Stimulated activated CD4-positive, alpha-beta T cell treated with anti-CD3 and anti-CD28 coated beads, Interleukin-4, amount 100 ng/mL, for 4 hours (primary cell): ENCODE measurements around the gene STAMBPL1.
"Not testable (repeated sequence)": the region's sequence is repeated elsewhere in the genome, so short reads cannot be mapped to it uniquely, and the experiment has no call there.

ENCODE experiments used
- DNase-seq, 2 experiments: peaks; one replicate each; pipeline ENCODE4 v3.0.0-alpha.2; 2020

STAMBPL1 gene

DNA sequence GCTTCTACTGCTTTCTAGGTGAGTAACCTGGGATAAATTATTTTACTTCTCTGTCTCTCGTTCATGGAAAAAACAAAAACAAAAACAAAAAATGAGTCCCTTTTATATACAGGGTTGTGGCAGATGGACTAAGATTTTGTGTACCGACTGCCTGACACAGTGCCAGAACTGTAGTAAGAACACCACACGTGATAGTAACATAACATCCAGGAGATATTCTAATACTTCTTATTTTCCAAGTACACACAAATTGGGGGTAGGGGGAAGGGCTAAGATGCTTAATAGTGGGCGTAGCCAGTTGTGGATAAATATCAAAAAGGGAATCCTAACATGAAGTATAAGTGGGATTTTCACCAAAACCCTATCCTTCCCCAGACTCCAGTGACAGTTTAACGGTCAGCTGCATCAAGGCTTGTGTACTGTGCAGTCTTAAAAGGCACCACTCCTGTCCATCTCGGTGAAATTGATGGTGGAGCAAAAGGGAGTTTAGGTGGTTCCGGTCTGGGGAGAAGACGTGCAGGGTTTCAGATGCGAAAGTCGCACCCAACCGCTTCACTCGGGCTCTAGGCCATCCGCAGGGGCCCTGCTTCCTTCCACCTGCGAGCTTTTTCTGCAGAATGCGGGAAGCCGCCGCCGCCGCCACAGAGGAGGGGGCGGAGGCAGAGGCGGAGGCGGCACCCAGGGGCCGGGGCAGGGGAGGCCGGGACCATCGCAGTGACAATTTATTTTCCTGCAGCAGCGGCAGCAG is at the start of gene STAMBPL1:
Gene STAMBPL1 (plus strand): TSS at position 712 of the 748 bp plus-strand sequence. CDS start 21,464 bp downstream, outside the sequence.
- peak; percentile 67 to 75 for DNase-seq

DNA sequence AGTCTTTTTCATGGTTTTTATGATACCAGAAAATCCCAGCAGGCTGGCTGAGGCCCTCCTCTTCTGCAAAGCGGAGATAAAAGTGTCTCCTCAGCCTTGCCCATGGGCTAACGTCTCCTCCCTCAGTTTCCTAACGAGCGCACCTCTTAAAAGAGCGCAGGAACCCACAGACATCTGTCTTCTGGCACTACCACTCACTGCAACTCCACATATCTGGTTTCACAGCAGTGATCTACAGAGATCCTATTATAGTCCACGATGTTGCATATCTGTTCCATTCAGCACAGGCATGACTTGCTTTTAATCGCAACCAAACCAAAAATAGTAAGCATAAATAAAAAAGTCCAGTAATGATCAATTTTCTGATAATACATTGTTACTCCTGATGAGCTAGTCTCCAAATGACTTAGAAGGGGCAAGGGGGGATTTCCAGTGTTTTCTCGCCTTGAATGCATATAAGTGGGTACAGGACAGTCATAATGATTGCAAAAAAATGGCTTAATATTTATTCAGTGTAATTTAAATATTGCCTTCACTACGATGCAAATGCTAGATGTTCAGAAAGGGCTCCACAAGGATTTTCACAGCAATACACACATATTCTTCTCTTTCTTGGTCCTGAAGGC is 49.3 kb upstream of the STAMBPL1 start:
- DNase-seq: no peak

DNA sequence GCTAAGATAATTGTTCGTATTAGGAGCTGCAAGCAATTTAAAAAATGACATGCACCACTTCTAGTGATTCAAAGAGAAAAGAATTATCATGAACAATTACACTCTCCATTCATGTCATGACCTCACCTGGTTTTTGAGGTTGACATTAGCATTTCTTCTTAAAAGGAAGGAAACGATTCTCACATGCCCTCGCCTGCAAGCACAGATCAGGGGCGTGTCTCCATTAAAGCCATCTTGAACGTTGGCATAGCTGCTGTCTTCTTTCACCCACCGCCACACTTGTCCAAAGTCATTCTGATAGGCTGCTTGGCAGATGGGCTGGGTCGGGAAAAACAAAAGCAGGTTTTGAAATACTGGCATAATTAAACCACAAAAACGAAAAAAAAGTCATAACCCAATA is 48.3 kb upstream of the STAMBPL1 start:
- peak in 1 of 2 experiments; percentile 34 for DNase-seq

DNA sequence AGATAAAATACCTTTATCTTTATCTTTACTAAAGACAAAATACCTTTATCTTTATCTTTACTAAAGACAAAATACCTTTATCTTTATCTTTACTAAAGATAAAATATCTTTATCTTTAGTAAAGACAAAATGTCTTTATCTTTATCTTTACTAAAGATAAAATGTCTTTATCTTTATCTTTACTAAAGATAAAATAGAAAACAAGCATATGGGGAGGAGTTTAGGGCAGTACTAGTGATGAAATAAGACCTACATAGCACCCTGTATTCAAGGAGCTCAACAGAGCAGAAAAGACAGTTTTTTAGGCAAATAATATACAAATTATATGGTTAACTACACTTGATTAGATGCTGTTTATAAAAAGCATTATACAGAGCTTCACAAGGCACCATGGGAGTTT is 47.7 kb upstream of the STAMBPL1 start:
- DNase-seq: no peak

DNA sequence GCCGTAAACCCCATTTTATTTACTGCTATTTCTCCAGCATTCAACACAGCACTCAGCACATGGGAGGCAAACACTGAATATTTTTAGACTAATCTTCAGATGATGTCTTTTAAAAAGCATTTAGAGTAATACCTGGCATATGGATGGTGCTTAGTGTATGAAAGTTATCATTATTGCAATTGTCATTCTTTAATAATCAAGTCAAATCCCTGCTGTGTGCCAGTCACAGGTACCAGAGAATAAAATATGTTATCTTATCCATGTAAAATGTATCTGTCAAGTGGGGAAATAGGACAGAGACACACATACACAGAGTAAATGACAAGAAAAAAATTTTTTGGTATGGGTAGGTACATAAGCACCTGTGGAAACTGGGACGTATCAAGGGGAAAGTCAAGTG is 46.9 kb upstream of the STAMBPL1 start:
- DNase-seq: no peak

DNA sequence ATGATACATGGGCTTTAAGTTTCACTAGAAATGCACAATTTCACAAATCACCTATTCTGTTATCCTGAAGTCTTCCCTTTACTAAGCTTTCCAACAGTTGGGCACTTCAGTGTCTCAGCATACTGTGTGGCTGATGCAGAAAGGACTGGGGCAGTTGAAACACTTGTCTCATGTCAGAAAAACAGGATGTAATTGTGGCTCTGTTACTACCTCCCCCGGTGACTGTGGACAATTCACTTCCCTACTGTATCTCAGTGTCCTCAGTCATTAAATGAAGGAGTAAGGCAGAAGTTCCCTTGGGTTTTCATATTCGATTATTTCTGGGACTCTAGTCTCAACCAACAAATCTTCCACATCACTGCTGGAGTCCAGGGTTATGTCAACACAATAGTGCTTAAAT is 46.3 kb upstream of the STAMBPL1 start:
- no peak for DNase-seq

DNA sequence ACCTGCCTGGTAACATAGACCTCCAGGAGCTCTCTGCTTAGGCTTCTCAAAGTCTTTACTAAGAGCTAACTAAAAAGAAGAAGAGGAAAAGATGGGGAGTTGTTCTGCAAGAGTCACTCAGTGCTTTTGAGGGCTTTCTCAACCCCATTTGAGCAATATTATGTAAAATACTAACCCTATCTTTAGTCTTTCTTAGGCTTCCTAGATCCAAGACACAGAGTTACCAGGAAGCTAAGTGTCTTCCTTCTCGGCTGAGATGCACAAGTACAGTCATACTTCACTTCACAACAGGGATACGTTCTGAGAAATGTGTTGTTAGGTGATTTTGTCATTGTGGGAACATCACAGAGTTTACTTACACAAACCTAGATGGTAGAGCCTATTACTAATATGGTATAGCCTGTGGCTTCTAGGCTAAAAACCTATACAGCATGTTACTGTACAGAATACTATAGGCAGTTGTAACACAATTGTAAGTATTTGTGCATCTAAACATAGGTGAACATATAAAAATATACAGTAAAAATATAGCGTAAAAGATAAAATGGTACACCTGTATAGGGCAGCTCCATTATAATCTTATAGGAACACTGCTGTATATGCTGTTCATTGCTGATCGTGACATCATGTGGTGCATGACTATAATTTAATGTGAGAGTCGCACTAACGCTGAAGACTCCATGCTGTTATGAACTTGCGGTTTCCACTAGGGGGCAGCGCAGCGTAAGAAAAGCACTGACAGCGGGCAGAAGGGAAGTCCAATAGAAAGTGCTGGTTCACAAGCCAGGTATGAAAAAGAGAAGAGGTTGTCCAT is 44.7 kb upstream of the STAMBPL1 start:
- peak; percentile 80 to 85 for DNase-seq

DNA sequence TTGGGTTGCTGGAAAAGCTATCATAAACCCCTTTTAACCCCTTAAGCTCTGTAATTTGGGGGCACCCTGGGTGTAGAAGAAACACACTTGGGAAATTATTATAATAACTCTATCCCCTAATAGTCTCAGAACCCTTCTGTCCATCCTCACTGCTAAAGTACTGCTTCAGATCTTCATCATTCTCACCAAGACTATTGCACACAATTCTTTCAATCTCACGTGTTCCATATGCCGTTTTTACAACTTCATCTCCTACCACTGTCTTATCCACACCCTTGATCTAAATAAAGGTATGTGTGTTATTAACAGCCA is 44.2 kb upstream of the STAMBPL1 start:
- no peak for DNase-seq

DNA sequence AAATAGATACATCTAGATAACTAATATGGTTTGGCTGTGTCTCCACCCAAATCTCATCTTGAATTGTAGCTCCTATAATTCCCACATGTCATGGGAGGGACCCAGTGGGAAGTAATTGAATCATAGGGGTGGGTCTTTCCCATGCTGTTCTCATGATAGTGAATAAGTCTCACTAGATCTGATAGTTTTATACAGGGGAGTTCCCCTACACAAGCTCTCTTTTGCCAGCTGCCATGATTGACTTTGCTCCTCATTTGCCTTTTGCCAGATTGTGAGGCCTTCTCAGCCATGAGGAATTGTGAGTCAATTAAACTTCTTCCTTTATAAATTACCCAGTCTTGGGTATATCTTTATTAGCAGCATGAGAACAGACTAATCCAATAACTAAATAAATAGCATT is 42.4 kb upstream of the STAMBPL1 start:
- DNase-seq: not testable (repeated sequence)

DNA sequence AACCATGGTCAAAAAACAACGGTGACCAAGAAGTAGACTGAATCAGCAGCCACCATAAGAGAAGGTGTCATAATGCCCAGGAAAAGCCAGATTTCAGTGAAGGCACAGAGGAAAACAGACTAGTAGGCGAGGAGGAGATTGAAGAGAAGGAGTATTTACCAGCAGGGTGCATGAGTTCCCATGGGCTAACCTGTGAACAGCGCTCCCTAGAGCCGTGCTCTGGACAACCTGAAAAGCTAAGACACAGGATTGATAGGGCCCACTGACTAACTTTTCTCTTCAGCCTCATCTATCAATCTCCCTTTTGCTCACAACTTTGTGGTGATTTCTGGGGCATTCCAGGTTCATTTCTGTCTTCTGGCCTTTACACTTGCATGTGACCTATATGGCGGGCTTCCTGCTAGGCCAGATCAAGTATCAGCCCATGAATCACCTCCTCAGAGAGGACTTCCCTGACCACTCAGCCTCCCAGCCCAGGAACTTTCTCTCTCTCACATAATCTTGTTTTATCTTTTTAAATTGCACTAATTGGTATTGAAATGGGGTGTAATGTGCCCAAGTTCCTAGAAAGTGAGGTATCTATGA is 41.2 kb upstream of the STAMBPL1 start:
- no peak for DNase-seq

DNA sequence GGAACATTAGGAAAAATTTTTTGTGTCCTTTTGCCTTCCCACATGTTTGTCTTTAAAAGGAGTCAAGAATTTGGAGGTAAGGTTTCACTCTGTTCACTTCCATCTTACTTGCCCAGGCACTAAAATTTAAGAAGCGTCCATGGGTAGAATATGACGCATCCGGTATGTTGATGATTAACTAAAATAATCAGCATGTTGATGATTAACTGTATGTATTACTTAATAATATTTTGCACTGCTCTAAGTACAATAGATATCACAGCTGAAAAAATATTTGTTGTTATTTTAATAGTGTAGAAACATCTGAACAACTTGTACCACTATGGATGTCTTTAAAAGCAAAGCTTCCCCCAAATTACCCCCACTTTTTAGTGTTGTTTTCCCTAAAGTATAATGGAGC is 39.9 kb upstream of the STAMBPL1 start:
- no peak for DNase-seq

DNA sequence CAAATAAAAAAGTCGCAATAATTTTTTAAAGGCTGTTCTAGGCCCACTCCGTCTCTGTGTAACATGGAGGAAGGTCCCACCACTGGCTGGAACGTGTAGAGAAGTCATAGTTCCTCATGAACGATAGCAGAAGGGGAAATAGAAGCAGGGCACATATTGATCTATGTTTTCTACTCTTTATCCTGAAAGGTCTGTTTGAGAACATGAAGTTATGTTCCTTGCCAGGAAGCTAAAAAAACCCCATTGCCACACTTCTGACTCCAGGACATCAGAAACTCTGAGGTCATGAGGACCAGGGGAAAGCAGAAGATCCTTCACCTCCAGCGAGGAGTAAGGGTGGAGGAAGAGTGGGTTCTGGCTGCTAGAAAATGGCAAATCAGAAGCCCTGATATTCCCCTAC is 39.2 kb upstream of the STAMBPL1 start:
- DNase-seq: no peak

DNA sequence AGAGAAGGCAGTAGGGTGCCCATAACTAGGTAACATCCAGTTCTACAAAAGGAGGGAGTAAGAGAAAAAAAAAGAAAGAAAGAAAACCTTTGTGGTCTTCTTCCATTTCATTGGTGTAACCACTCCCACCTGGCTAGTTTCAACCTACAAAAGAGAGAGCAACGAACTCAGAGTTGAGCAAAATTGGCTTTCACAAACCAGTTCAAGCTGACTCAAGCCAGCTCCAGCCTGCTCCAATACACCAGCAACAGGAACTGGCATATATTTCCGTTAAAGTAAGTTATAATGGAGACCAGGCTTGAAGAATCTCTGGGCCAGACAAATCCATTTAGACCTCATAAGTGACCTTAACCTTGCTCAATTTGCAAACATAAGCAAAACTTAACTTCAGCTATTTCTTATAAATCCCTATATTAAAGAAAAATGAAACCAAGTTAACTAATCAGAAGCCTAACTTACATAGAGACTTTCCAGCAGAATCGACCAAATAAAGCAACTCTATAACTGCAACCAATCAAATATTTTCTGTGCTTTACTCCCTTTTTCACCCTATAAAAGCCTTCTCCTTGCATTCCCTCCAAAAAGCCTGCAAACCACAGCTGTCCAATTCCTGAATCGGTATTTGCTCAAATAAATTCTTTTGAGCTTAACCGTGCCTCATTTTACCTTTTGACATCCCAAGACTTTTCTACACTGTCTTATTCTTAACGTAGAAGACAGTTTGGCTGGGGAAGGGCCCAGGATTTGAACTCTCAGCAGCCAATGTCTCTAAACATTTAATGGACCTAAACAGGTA is 38.5 kb upstream of the STAMBPL1 start:
- no peak for DNase-seq

DNA sequence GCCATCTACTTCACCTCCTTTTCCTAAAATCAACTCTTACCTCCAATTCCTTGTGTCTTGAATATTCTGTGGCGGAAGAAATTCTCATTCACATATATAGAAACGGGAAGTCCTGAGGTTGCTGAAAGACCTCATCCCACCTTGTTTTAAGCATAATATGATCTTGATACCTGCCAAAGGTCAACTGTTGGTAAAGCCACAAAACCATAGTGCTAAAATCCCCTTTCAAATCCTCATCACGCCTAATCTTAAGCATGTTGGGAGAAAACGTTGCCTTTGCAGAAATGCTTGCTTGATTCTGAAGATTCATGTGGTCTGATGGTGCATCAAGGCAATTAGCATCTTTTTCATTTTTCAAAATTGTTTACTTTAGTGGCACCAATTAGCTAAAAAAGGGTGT is 36.9 kb upstream of the STAMBPL1 start:
- no peak for DNase-seq

DNA sequence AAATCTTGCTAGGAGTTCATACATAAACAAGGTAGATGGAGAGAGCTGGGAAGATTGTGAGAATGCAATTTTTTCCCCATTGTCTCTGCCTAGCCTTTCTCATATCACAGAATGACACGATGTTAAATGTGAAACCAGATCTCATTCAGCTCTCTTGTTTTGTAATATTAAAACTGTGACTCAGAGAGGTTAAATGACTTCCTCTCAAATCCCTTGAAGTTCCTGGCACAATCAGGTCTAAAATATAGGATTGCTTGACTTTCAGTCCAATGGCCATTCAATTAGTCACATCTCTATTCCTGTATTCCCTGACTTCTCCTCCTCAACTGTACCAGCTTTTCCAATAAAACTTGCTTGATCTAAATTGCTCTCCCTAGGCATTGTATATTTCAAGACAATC is 31.5 kb upstream of the STAMBPL1 start:
- no peak for DNase-seq

DNA sequence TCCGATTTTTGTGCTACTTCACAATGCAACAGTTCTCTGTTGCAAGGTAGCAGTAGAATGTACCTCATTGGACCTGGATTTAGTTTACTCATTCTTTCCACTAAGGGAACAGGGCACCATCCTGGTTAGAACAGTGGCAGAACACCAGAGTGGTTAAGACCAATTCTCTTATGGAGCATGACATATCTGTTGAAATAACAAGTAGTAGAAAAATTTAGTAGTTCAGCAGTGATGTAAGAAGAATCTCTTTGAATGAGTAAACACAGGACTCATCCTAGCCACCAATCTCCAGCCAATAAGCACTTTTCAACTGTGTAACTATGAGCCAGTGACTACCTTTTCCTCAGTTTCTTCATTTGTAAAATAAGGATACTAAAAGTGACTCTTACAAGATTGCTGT is 30.8 kb upstream of the STAMBPL1 start:
- no peak for DNase-seq

DNA sequence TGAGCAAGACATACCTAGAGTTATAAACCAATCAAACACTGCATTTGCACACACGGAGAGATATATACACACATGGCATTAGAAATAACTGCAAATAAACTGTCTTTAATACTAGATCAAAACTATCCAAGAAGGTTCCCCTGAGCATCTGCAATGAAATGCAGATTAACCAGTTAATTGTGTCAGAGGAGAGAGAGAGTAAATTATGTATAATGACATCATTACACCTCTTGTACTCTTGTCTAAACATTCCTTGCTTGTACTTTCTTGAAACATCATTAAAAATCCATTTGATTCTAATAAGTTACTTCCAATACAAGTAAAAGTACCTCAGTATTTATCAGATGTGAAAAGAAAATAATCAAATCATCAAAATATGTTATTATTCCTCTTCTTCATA is 29.3 kb upstream of the STAMBPL1 start:
- no peak for DNase-seq

DNA sequence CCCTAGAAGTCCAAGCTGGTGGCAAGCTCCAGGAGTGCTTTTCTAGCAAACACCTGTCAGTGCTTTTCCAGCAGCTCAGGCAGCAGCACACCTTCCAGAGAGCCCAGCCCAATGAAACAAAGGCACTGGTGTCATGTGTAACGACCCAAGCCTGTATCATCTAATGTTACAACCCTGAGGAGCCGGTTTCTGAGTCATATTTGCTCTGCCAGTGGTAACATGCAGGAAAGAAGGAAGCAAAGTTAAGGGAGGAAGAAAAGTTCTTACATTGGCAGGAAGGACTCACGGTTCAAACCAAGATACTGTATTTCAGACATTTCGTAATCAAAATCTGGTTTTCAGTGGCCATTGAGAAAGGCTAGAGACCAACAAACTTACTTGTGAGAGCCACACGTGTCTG is 28.3 kb upstream of the STAMBPL1 start, which contains the start of gene ANKRD22:
Gene ANKRD22 (minus strand): TSS at position 139 of the 400 bp plus-strand sequence. CDS start 237 bp downstream, outside the sequence.
- no peak for DNase-seq

DNA sequence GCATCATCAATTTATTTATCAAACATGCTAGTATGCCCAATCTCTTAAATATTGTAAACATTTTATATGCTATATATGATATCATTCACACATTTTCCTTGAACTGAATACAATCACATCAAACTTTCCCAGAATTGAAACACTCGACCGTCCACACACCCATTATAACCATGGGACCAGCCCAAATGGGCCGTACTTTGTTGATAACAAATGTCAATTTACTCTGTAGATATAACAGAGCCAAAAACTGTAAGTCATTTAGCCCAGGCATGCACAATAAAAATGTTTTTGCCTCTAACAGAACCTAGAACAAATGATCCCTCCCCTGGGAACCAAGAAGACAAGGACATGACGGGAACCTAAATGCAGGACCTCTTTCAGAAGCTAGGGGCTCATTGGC is 27.7 kb upstream of the STAMBPL1 start:
- no peak for DNase-seq

DNA sequence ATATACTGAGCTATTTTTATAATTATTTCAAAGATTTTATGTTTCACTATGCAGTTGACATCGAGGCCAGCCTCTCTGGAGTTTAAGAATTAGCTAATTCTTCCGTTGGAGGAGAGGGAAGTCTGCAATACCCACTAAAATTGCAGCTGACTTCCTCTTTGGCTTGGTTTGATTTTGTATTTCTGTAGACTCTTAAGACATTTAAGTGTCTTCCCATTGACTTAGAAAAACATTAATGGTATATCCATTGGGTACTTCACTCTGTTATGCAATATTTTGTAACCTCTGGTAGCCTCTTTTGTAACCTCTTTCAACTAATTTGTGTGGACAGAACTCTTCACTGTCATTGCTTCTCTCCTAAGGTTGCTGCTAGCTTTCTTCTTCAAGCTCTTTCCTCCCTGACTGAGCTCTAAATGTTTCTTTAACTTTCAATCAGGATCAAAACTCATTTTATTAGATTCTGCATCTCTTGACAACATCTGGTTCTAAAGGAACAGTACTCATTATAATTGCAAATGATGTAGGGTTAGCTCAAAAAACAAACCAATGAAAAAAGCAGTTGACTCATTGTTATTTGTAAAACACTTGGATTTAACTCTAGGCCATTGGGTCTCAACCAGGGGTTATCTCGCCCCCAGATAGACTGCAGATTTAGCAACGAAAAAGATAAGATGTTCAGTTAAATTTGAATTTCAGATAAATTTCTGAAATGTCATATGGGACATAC is 26.7 kb upstream of the STAMBPL1 start:
- no peak for DNase-seq

DNA sequence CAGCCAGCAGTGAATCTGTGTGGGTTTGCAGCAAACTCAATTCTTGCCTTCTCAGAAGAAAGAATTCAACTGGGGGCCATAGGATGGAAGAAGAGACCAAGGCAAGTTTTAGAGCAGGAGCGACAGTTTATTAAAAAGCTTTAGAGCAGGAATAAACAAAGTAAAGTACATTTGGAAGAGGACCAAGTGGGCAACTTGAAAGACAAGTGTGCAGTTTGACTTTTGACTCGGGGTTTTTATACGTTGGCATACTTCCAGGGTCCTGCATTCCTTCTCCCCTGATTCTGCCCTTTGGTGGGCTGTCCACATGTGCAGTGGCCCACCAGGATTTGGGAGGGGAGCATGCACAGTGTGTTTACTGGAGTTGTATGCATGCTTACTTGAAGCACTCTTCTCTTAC is 25.4 kb upstream of the STAMBPL1 start:
- DNase-seq: no peak

DNA sequence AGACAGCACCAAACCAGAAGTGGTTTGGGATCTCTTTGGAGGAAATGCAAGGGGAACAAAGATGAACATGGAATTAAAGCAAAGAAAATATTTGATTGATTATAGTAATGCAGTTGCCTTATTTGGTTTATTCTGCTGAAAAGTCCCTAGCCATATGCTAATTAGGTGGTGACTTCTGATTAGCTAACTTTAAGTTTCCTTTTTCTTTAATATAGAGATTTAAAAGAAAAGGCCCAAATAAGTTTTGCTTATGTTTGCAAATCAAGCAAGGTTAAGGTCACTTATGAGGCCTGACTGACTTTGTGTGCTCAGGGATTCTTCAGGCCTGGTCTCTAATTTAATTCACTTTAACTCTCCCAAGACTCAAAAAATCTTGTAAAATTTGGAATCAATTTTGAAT is 22.2 kb upstream of the STAMBPL1 start:
- DNase-seq: no peak
